22Rv1 (cell line): ENCODE data around the gene ERICH3.

Experiments
- ZFX ChIP-seq: fragments of 450-650 bp; IDR thresholded peaks from 2 replicates; pipeline ENCODE4 v1.6.1; 2017; ENCODE audit warnings: antibody characterized with exemption, borderline replicate concordance
- TF ChIP-seq, protein P1 (sequence below): fragments of 450-650 bp; IDR thresholded peaks from 2 replicates; pipeline ENCODE4 v1.5.1; 2017; ENCODE audit warnings: mild to moderate bottlenecking

DNA sequence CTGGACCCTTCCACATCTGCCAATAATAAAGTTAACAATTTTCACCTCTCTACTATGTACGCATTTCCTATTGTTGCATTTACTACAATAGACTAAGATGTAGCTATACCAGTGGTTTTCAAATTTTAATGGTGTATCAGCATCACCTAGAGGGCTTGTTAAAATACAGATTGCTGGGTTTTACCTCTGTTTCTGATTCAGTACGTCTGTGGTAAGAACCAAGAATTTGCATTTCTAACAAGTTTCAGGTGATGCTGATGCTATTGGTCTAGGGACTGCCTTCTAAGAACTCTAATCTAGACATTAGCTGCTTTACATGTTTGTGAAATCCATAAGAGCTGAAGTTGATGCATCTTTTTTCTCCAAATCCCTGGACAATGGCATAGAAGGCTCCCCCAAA, 59.7 kb downstream of the ERICH3 start:
- TF ChIP-seq, protein P1, sequence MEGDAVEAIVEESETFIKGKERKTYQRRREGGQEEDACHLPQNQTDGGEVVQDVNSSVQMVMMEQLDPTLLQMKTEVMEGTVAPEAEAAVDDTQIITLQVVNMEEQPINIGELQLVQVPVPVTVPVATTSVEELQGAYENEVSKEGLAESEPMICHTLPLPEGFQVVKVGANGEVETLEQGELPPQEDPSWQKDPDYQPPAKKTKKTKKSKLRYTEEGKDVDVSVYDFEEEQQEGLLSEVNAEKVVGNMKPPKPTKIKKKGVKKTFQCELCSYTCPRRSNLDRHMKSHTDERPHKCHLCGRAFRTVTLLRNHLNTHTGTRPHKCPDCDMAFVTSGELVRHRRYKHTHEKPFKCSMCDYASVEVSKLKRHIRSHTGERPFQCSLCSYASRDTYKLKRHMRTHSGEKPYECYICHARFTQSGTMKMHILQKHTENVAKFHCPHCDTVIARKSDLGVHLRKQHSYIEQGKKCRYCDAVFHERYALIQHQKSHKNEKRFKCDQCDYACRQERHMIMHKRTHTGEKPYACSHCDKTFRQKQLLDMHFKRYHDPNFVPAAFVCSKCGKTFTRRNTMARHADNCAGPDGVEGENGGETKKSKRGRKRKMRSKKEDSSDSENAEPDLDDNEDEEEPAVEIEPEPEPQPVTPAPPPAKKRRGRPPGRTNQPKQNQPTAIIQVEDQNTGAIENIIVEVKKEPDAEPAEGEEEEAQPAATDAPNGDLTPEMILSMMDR, result no peak
- TF ChIP-seq ZFX, result no peak
